Measurements from ENCODE around the gene NPAS2.

NPAS2 gene

DNA sequence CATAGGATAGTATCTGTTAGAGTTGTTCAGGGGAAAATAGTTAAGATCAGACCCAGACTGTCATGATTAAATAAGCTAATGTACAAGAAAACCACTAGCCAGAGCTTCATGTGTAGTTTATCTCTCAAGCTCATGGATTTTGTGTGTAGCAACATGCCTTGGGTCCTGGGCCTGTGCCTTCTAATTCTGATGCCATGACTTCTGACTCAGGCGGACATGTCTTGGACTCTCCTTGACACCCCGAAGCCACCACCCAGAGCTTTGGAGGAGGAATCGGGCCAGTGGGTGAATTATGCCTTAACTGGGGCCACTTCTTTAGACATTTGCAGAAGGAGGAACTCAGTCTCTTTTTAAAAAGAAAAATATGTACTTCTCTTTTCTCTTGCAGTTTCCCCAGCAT lies 68.7 kb downstream of the NPAS2 start:
- no peak for DNase-seq

DNA sequence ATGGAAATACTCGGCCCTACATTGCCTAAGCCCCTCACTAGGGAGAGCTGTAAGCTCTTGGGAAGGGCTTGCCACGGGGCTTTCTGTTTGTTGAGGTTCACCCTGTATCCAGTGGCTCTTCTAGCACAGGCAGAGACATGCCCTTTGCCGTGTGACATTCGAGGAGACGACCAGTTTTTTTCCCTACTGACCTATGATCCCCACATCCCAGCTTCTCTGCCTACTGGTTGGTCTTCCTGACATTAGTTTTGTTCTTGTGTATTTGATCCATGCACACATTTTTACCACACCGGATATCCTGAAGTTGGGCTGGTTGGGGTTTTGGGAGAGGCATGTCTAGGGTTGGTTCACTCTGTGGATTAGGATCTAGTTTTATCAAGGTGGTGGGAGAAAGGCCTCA lies 69.3 kb downstream of the NPAS2 start:
- DNase-seq, result no peak

DNA sequence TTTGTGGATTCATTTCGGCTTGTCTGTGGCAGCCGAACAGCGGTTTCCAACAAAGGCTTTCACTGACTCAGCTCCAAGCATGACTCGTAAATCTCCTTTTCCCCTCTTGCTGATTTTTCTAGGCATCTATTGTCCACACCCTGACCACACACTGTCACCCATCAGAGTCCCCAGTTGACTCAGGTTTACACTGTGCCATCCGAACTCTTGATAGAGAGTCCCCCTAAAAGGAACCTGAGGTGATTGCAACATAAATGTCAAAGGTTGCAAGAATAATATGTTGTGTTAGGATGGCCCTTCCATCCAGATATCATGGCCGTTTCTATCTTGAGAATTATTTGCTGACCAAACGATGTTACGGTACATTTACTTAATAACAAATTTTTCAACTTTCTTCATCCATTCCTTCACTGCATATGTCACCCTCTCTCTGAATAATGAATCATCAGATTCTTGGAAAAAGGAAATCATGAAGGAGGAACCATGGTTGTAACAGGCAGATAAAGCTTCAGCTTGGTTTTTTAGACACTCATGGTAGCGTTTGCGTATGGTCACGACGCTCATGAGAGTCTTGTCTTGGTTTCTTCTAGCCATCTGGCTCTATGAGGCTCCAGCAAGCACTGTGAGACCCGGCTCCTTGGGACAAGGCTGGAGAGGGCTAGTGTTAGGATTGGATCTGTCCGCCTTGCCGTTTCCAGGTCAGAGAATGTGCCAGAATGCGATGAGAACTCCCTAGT lies 72.1 kb downstream of the NPAS2 start:
- DNase-seq, result no peak

DNA sequence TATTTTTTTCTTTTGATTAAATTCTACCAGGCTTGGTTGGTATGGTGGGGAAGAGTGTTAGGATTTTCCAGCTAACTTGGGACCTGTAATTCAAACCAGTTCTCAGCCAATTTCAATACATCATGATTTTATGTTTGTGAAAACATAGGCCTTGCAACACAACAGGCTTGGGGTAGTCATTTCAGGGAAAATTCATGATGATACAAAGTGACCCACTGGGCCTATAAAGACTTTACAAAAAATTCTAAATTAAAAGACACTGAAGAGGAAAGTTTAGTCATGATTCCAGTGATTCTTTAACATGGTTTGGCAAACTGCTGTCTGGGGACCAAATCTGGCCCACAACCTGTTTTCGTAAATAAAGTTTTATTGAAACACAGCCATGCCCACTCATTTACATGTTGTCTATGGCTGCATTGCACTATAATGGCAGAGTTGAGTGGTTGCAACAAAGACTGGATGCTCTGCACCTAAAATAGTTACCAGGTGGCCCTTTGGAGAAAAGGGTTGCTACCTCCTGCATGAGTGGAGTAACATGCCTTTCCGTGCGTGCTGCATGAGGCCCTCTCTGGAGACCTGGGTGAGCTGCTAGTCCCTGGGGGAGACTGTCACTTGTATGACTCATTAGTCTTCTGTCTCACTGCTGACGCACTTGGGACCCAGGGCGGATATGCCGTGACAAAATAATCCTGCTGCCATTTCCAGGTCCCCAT lies 73.6 kb downstream of the NPAS2 start:
- DNase-seq, result no peak

DNA sequence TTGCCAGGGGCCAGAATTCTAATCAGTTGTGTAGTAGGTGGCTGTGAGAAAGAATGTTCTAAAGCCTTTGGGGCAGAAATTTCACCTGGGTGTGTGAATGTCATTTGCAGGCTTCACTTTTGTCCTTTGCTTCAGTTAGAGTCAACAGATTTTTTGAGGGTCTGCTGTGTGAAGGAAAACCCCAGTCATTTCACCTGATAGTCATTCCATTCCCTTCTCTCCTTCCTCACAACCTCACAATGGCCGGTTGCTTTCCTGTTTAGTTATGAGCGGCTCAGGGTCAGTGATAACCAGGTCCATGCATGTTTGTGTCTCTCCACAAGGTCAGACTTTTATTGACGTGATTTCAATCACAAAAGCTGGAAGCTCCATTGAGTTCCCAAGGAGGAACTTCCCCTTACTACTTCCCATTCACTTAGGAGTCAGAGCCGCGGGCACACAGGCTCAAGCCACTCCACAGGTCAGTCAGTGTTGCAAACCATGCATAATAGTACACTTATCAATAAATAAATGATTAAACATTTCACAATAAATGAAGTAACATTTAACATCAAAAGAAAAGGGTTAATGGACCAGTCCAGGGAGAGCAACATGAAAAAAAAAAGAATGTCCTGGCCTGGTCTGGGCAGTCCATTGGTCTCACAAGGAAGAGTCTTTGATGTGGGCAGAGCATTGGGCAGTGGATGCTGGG lies 74.3 kb downstream of the NPAS2 start:
- no peak for DNase-seq

DNA sequence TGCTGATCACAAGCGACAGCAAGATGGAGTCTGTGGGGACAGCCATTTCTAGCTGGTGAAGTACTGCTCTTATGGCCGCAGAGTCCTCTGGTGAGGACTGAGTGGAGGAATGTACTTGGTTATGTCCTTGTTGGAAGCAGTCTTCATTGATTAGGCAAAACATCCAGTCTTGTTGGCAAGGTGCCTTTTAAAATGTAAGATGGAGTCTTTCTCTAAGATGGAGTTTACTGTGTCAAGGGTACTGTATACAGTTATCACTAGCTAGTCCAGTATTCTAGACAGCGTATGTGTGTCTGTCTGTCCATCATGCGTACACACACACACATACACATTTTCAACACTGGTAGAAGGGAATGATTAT lies 74.8 kb downstream of the NPAS2 start:
- DNase-seq, result no peak

DNA sequence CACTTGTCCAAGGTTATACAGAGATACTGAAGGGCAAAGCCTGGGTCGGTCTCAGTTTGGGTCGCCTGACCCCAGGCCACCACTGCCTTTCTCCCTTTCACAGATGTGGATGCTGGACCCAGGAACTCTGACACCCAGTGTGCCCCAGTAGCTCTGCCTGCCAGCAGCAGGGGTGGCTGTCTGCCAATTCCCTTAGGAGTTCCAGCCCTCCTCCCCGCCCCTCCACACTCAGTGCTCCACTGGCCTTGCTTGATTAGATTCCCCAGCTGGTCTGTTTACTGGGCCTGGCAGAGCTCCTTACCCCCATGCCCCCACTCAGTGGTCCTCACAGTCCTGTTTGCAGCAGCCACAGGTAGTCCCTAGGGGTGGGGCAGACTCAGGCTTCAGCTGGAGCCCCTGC lies 75.5 kb downstream of the NPAS2 start:
- no peak for DNase-seq

DNA sequence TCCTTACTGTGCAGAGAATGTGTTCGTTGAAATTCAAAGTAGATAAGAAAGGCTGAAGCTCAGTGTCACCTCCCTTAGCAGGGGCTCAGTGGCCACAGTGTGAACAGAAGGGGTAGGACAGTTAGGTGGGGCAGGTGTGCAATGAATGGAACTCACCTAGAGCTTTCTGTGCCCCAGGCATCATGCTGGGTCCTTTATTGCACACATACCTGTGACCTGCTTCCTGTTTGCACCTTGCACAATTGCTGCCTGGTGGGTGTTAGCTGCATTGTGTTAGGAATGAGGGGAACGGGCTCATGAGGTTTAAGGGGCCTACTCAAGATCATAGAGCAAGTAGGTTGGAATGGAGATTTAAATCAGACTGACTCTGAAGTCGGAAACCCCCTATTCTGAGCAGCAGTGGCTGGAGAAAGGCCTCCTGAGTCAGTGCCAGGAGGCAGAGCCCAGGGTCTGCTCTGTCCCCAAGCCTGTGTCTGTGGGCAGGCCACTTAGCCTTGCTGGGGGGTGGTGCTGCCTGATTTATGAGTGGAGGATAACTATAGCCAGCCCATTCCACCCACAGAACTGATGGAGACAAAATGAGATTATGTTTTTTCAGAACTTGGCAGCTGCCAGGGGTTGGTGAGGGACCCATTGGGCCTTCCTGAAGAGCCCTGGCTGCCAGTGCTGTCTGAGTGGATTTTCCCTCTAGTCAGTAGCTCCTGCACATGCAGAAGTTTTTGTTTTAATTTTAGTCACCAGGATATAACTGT lies 76.2 kb downstream of the NPAS2 start:
- no peak for DNase-seq

DNA sequence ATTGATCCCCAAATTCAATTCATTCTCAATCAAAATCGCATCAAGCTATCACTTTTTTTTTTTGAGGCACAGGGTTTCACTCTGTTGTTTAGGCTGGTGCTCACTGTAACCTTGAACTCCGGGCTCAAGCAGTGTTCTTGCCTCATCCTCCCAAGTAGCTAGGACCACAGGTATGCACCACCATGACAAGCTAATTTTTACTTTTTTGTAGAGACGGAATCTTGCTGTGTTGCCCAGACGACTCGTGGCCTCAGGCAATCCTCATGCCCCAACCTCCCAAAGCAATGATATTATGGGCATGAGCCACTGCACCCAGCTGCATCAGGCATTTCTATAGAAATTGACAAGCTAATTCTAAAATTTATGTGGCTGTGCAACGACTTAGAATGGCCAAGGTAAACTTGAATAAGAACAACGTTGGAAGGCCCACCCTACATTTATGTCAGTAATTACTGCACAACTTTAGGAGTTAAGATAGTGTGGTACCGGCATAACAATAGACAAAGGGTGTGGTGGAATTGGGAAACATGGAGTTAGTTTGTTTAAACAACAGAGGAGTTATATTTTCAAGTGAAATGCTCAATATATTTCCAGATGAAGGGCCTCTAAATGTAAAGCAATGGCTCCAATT lies 78.2 kb downstream of the NPAS2 start:
- no peak for DNase-seq

DNA sequence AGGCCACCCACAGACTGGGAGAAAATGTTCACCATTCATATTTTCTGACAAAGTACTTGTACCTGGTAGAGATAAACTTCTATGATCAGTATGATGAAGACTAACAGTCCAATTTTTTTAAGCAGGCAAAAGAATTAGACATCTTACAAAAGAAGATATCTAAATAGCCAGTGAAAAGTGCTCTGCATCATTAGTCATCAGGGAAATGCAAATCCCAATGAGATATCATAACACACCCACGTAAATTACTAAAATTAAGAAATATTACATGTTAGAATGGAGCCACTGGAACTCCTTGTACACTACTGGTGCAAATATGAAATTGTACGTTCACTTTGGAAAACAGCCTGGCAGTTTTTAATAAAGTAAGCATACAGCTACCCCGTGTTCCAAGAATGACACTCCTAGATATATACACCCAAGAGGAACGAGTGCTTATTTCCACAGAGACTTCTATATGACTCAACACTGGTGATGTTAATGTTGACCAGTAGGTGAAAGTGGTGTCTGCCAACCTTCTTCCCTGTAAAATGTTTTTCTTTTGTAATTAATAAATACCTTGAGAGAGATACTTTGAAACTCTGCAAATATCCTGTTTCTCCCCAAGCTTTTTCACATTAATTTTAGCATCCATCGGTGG lies 80.3 kb downstream of the NPAS2 start:
- DNase-seq, result no peak

DNA sequence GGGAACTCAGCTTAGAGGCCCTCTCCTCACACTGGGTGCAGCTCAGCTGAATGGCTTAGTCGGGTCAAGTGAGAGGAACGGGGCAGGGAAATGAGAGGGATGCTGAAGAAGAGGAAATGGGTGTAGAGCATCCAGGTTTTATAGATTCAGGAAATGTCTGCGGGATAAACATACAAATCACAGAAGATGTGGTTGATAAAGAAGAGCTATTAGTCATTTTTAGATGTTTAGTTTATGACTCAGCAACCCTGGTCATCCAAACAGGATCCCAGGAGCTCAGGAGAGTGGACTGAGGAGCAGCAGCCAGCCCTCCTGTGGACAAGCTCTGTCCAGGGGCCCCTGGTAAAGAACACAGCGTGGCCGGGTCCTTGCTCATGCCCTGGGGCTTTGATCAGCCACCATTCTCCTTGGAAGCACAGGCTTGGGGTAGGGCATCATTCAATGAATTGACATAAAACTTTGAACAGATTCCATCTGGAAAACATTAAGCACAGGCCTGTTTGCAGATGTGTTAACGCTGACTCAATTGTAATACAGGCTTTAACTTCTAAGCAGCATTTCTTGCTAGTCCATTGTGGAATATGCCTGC lies 83.0 kb downstream of the NPAS2 start:
- no peak for DNase-seq

DNA sequence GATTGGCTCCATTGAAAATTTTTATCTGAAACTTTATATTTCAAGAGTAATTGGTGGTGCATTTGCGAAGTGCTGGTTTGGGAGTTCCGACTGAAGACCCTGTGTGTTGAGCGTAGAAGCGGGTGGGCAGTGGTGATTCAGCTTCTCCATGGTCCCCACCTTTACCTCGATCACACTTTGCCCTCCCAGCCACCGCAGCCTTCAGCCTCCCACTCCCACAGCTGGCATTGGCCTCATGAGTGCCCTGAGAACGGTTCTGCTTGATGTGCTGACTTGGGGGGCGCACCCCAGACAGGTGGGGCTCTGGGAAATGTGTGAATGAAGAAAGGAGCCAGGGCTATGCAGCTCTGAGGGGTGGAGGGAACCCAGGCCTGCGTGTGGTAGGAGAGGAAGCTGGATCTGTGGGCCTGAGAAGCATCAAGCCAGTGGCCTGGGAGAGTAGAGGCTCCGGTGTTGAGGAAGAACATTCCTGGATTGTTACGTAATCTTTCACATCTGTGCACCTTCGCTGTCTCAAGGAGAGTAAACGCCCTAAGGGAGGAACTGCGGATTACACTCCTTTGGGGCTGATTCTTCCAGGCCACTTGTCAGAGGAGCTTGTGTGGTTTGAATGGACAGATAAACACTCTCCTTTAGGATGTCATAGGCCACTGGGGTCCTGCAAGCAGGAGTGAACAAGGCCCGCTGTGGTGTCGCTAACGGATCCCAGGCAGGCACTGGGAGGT lies 83.8 kb downstream of the NPAS2 start:
- no peak for DNase-seq

DNA sequence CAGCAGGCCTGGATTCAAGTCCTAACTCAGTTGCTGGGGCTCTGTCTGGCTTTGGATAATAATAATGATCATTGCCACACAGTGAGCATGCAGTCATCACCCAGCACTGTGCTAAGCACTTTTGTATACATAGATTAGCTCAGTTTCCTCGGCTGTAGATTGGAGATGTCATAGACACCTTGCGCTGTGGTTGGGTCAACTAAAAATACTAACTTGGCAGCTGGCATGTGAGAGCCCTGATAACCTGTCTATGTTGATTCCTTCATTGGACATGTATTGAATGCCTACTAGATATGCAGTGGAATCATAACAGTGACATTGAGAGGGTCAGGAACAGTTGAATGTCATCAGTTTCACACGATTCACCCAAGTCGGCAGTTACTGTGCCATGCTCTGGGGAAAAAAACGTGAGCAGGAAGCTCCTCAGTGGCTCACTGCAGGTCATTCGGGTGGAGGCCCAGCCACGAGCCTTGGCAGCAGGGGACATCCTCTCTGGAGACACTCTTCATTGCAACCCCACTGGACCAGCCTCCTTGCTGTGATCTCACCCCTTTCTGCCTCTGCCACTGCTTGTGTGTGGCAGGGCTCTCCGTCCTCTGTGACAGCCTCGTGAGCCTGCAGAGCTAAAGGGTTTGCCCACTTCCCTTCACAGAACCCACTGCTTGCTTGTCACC lies 85.3 kb downstream of the NPAS2 start:
- no peak for DNase-seq

DNA sequence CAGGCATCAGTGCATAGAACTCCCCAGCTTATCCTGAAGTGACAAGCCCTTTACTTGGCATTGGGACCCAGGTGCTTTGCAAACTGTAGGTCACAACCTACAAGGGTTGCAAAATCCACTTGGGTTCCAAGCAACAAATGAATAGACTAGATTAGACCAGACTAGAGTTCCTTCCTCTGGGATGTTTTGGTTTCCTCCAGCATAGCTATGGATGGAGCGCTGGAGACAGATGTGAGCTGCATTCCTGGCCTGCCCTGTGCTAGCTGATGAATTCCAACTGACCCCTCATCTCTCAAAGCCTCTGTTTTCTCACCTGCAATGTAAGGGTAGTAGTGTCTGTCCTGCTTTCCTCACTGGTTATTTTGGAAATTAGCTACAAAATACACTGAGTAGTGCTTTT lies 86.2 kb downstream of the NPAS2 start:
- no peak for DNase-seq

DNA sequence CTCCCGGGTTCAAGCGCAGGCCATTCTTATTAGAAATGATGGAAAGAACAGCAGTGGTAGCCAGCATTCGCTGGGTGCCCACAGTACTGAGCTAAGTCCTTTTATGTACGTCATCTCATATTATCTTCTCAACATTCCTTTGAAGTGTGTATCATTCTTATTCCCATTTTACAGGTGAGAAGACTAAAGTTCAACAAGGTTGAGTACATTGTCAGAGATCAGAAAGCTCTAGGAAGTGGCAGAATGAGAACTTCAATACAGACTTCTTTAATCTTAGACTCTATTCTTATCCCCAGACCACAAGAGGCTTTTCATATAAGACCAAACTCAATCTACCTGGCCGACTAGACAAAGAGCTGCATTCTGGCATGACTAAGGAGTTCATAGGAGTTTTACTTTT lies 86.7 kb downstream of the NPAS2 start:
- no peak for DNase-seq

DNA sequence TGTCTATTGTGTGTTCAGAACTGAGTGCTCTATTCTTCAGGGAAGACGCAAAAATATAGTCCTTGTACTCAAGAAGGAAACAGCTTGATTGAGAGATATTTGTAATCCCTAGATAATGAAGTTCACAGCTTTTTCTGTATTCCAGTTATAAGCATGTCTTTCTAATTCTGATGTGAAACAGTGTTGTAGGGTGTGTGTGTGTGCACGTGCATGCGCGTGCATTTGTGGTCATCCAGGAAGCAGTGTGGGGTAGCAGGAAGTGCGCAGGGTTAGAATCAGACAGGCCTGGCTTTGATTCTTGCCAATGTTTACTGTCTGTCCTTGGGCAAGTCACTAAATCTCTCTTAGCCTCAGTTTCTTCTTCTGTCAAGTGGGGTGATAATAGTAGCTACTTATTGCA lies 87.9 kb downstream of the NPAS2 start:
- no peak for DNase-seq

DNA sequence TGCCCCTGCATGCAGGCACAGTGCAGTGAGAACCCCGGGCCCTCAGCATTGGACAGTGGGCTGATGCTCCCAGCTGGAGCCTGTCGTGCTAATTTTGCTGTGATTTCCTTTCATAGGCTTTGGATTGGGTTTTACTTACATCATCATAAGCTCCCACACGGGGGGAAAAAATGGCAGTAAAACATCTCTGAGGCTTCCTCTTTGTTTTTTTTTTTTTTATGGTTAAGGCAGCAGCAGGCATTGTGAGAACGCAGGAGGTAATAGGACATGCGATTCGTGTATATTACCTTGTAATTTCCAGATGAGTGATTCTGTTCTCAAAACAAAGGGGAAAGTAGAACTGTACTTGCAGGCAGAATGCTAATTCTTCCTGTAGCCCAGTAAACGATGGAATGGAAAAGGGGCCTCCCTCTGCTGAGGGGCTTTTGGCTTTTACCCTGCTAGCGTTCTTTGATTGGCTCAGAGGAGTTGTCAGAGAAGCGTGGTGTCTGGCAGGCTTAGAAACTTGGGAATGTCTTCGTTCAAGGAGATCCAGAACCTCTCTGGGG lies 89.7 kb downstream of the NPAS2 start:
- no peak for DNase-seq

DNA sequence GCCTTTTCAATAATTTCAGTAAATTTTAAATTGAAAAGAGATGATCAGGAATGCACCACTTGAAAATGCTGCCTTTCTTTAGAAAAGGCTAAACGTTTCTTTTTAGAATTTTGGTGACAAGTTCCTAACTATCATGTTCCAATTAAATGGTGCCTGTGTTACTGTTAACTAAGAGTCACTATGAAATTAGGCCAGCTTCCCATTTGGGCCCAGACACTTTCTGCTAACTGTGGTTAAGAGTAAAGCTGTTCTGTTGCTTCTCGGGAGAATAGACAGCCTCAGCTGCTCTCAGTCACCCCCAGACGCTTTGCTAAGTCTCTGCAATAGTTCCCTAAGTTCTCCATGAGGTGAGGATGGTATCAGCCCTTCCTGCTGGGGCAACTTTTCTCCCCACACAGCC lies 90.2 kb downstream of the NPAS2 start:
- no peak for DNase-seq

DNA sequence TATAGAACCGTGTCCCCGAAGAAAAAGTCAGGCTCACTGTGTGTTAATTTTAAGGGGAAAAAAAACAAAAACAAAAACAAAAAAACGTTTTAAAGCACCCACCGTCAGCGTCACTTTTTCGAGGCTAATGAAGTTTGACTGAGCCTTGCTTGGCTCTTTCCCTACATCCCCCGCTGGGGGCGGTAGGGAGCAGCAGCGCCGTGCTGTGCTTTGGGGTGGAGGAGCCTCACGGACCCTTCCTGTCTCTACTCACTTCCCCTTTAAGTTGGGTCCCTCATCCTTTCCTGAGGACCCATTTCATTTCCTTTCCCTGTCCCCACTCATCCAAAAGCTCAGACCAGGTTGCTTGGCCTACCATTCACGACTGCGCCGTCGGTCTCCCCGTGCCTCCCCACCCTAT lies 99.4 kb downstream of the NPAS2 start:
- DNase-seq, result no peak

DNA sequence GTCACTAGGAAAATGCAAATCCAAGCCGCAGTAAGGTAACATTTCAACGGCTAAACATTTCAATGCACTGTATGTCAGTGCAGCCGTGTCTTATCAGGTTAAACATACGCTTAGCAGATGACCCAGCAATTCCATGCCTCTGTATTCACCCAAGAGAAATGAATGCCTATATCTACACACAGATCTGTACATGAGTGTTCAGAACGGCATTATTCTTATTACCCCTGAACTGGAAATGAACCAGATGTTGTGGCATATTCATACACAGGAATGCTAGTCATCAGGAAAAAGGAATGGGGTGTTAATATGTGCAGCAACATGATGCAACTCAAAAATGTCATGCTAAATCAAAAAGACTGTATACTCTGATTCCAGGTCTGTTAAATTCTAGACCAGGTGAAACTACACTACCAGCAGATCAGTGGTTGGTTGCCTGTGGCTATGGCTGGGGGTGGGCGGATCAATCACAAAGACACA lies 101.8 kb downstream of the NPAS2 start:
- no peak for DNase-seq

All from activated T-cell treated with anti-CD3 and anti-CD28 coated beads for 4 hours (primary cell).